GM23248 (cell line): ENCODE results near the gene CELF1.

Source experiments
- EZH2 ChIP-seq: fragments of 200-600 bp; sonication (generic); IDR thresholded peaks from 2 replicates; pipeline ENCODE4 v1.6.1; 2018; ENCODE audit warnings: antibody characterized with exemption, mild to moderate bottlenecking; ENCODE audit not compliant: insufficient read depth, poor library complexity, severe bottlenecking
- EZH2phosphoT487 ChIP-seq: fragments of 200-600 bp; sonication (generic); IDR thresholded peaks from 2 replicates; pipeline ENCODE4 v1.6.1; 2018; ENCODE audit warnings: antibody characterized with exemption, moderate library complexity, mild to moderate bottlenecking, low read depth; ENCODE audit not compliant: insufficient read depth

DNA sequence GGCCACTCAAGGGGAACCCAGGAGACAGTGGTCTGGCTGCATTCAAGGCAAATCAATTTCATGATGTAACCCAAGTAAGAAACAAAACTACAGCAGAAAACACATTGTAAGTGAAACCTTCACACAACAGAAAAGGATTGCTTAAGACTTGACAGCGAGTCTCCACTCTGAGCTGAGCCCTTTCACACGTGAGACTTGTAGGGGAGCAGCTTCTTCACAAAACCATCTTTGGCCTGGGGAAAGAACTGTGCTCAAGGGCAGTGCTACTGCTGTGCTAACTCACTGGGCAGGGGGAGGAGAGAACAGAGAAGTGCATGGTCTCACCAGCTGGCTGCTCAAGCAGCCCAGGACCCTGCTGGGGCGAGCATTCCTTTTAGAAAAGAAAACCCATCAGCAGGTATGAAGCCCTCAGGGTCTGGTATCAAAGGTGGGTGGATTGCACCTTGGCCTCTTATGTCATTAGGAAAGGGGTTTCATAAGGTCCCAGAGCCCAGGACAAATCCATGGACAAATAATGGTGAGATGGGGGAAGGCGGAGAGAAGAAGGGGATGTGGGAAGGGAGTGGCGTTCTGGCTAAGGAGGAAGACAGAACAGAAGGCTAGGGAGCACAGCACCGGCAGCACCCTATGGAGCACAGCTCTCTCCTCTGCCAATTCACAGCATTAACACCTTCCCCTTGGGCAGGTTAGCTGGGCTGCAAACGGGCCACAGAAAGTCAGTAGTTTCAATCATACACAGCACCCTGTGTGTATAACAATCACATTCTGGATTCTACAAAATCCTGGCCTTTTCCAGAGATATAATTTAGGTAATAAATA, 83.4 kb downstream of the CELF1 start:
- TF ChIP-seq EZH2 (no peak), EZH2phosphoT487 (no peak)
